ENCODE data around the gene CLEC17A. TPM values are rescaled to one million over a fixed set of nuclear protein-coding genes. Genes with fewer than 3 reads are reported as not detected.
"Not testable (repeated sequence)": the region's sequence is repeated elsewhere in the genome, so short reads cannot be mapped to it uniquely, and the experiment has no call there.

CLEC17A gene
- total RNA-seq, 1 donor: 0.09 TPM

DNA sequence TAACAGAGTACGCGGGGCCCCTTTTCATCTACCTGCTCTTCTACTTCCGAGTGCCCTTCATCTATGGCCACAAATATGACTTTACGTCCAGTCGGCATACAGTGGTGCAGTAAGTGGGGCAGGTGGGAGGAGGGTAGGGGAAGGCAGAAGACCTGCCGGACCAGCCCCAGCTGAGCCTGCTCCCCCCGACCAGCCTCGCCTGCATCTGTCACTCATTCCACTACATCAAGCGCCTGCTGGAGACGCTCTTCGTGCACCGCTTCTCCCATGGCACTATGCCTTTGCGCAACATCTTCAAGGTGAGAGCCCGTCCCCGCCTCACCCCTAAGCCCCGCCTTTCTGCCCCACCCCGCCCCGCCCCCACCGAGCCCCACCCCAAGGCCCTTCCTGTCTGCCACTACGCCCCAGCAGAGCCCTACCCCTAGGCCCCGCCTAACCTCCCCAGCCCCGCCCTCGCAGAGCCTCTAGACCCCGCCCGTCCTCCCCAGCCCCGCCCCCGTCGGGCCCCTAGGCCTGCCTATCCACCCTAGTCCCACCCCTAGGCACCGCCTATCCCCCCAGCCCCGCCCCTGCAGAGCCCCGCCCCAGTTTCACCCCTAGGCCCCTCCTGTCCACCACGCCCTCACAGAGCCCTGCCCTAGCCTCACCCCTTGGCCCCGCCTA, 18.8 kb upstream of the CLEC17A start:
- no peak for DNase-seq (ENCODE audit: low read depth)
- no peak overlapping the region for H3K4me3 ChIP-seq (ENCODE audit: low read depth, low read length)
- TF ChIP-seq CTCF (IDR thresholded peaks at IDR 0.05; ENCODE audit: insufficient read depth, low read length): no peak

- DNase-seq (ENCODE audit: low read depth); H3K4me3 ChIP-seq (ENCODE audit: low read depth, low read length): not testable (repeated sequence)
Measured at GRCh38 chr19:14564652-14565297, 18.1 kb upstream of the CLEC17A start.

- H3K4me3 ChIP-seq (ENCODE audit: low read depth, low read length): no peak overlapping the region
- DNase-seq (ENCODE audit: low read depth): no peak
- TF ChIP-seq CTCF (IDR thresholded peaks at IDR 0.05; ENCODE audit: insufficient read depth, low read length): no peak
Measured at GRCh38 chr19:14565298-14565679, 17.6 kb upstream of the CLEC17A start.

- H3K4me3 ChIP-seq (ENCODE audit: low read depth, low read length): no peak overlapping the region
- TF ChIP-seq CTCF (IDR thresholded peaks at IDR 0.05; ENCODE audit: insufficient read depth, low read length): no peak
- no peak for DNase-seq (ENCODE audit: low read depth)
Measured at GRCh38 chr19:14565765-14566711, 16.8 kb upstream of the CLEC17A start.

DNA sequence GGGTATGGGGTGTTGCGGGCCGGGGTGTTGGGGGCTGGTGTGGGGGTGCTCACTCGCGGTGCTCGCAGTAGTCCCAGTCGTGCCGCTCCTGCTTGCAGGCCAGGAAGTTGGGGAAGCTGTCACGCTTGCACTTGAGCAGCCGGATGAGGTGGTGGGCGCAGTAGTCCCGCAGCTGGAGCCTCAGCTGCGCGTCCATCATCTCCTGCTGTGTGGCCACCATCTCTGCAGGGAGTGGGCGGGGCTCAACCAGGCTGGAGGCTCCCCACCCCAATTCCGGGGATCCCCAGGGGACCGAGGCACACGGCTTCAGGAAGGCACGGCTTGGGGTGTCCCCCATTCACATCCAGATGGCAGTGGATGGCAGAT, 16.2 kb upstream of the CLEC17A start:
- no peak for TF ChIP-seq CTCF (IDR thresholded peaks at IDR 0.05; ENCODE audit: insufficient read depth, low read length)

GRCh38 chr19:14567079-14567478, 15.8 kb upstream of the CLEC17A start:
- DNase-seq (ENCODE audit: low read depth): no peak
- no peak overlapping the region for H3K4me3 ChIP-seq (ENCODE audit: low read depth, low read length)
- TF ChIP-seq CTCF (IDR thresholded peaks at IDR 0.05; ENCODE audit: insufficient read depth, low read length): no peak

More for the DNA sequence above, 16.2 kb upstream of the CLEC17A start:
- DNase-seq (ENCODE audit: low read depth): no peak
- no peak overlapping the region for H3K4me3 ChIP-seq (ENCODE audit: low read depth, low read length)
